Large intestine (tissue), 3 donors: ENCODE measurements around the gene TMEM179. TPM values are rescaled to one million over a fixed set of nuclear protein-coding genes. Genes with fewer than 3 reads are reported as not detected.

ENCODE experiments used
- DNase-seq, 2 donors: peaks; one replicate each; pipeline versions ENCODE4 v3.0.0 to v3.0.0-alpha.2; 2013
- H3K27ac ChIP-seq: one replicate; pipeline ENCODE4 v1.5.1; 2013; ENCODE audit warnings: low read length
- H3K27me3 ChIP-seq: 2 replicates; pipeline ENCODE4 v1.6.1; 2013; ENCODE audit warnings: low read length; ENCODE audit not compliant: control insufficient read depth, insufficient read depth
- H3K36me3 ChIP-seq: 2 replicates; pipeline ENCODE4 v1.6.1; 2013; ENCODE audit warnings: low read length; ENCODE audit not compliant: control insufficient read depth, insufficient read depth
- H3K4me1 ChIP-seq: one replicate; pipeline ENCODE4 v1.6.1; 2013; ENCODE audit warnings: low read length; ENCODE audit not compliant: control insufficient read depth, insufficient read depth
- H3K4me3 ChIP-seq: one replicate; pipeline ENCODE4 v1.5.1; 2013; ENCODE audit warnings: low read length
- H3K9me3 ChIP-seq: one replicate; pipeline ENCODE4 v1.6.1; 2013; ENCODE audit warnings: mild to moderate bottlenecking, low read depth, low read length, moderate library complexity; ENCODE audit not compliant: control insufficient read depth
- WGBS: methylation state at CpG from one replicate; pipeline ENCODE4 v1.1.5; 2013; ENCODE audit warnings: low lambda C conversion rate; ENCODE audit not compliant: insufficient coverage; 5-methylcytosine and 5-hydroxymethylcytosine counted together
- polyA plus RNA-seq: library from polyadenylated mRNA; unstranded; fragments of 120-200 nt; gene quantifications from one replicate; pipeline ENCODE4 v1.2.1, GENCODE V29; 2013

TMEM179 gene
- polyA plus RNA-seq, 1 donor: 11.8 TPM

DNA sequence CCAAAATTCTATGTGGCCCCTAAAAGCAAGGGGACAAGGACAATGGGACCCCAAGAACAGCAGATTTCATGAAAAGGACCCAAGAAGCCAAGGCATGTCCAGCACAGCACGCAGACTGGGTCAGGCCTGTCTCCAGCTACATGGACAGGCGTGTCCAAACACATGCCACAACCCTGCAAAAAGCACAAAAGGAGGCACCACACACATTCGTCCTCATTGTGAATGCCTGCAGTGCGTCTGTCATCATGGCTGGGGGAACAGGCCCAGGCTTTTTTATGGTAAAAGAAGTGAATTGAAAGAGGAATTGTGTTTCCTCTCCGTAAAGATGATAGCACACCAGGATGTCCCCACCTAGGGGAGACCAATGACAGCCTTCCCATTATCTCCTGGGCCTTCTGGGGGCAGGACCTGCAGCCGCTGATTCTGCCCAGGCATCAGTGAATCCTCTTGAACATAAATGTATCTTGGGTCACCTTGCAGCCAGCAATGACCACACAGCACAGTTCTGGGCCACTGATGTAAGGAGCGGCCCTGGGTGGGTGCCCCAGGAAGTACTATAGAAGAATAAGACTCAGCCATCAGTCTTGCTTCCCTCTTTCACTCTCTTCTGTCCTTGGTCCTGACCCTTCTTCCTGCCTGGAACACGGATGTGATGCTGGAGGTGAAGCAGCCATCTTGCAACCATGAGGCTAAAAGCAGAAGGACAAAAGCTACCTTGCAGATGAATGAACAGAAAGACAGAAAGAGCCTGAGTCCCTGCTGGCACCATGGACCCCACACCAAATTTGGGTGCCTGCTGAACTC, 54.8 kb downstream of the TMEM179 start:
- peaks cover 3% of the 10 kb centered on the region for H3K4me1 ChIP-seq
- H3K27ac ChIP-seq: no peak overlapping the region
- WGBS: 90% methylated on average over 2 of the region's 8 CpGs
- no peaks in the 10 kb centered on the region for H3K9me3 ChIP-seq
- no peaks in the 10 kb centered on the region for H3K36me3 ChIP-seq
- H3K4me3 ChIP-seq: no peak overlapping the region
- no peak for DNase-seq
- peaks cover 14% of the 10 kb centered on the region for H3K27me3 ChIP-seq

- Histone ChIP-seq H3K27ac (no peak overlapping the region), H3K9me3 (no peaks in the 10 kb centered on the region), H3K36me3 (no peaks in the 10 kb centered on the region), H3K27me3 (peaks cover 18% of the 10 kb centered on the region), H3K4me1 (no peaks in the 10 kb centered on the region), H3K4me3 (no peak overlapping the region)
- no CpG with 5 or more reads among the region's 15 CpGs for WGBS
- DNase-seq: no peak
Measured at GRCh38 chr14:104548802-104549535, 55.6 kb downstream of the TMEM179 start.

DNA sequence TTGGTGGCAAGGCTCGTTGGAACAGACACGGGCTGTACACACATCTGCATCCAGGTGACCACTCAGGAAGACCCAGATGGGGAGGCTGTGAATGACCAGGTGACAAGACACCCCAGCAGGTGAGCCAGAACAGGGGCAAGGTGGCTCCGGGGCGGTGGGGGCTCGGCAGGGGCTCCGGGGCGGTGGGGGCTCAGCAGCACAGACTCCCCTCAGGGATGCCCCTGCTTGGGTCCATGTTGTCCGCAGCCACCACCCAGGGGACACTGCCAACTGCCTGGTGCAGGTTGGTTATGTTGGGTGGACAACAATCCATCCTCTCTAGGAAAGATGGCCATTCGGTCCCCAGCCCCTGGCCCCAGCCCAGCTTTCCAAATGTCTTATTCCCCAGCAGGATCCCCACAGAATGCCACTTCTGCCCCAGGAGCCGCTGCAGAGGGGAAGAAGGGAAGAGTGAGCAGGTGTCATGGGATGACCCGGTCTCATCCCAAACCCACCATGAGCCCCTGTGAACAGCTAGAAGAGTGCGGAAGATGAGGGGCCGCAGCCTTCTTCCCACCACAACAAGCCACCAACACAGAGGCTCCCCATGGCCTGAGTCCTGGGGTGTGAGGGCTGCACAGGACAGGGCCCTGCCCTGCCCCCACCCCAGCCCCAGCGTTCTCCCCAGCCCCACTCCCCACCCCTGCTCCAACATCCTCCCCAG, 56.4 kb downstream of the TMEM179 start:
- Histone ChIP-seq H3K4me1 (no peaks in the 10 kb centered on the region), H3K27ac (no peak overlapping the region), H3K9me3 (no peaks in the 10 kb centered on the region), H3K27me3 (peaks cover 18% of the 10 kb centered on the region), H3K4me3 (no peak overlapping the region), H3K36me3 (no peaks in the 10 kb centered on the region)
- WGBS: no CpG with 5 or more reads among the region's 14 CpGs
- no peak for DNase-seq

DNA sequence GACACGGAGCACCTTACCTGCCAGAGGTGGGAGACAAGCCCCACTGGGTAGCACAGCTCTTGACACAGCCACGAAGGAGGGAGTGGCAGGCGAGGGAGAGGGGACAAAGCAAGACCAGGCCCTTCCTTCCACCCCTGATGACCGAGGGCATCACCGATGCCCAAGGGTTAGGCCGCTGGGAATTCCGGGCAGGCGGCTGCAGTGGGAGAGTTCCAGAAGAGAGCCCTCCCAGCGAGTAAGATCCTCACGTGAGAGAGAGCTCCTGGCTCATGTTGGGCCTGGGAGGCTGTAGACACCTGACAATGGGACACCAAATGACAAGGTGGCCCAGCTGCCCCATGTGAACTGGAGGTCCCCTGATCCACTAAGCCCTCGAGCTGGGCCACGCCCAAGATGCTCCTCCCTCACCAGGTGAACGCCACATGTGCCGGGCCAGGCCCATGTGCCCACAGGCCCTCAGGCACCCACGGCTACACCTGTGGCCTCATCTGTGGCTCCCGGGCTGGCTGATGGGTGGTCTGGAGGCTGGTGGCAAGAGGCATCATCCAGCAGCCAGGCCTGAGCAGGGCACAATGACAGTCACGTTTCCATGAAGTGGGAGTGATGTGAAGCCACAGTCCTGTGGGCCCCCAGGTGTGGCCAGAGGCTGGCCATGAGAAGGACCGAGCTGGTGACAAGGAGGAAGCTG, 57.1 kb downstream of the TMEM179 start:
- H3K27ac ChIP-seq: no peak overlapping the region
- H3K9me3 ChIP-seq: no peaks in the 10 kb centered on the region
- DNase-seq: no peak
- 100% methylated on average over 1 of the region's 18 CpGs for WGBS
- H3K4me1 ChIP-seq: no peaks in the 10 kb centered on the region
- H3K4me3 ChIP-seq: no peak overlapping the region
- peaks cover 18% of the 10 kb centered on the region for H3K27me3 ChIP-seq
- H3K36me3 ChIP-seq: no peaks in the 10 kb centered on the region

- DNase-seq: no peak
- Histone ChIP-seq H3K36me3 (no peaks in the 10 kb centered on the region), H3K27me3 (peaks cover 18% of the 10 kb centered on the region), H3K4me3 (no peak overlapping the region), H3K4me1 (no peaks in the 10 kb centered on the region), H3K27ac (no peak overlapping the region), H3K9me3 (no peaks in the 10 kb centered on the region)
- WGBS: 94% methylated on average over 3 of the region's 19 CpGs
Measured at GRCh38 chr14:104546591-104547309, 57.8 kb downstream of the TMEM179 start.

GRCh38 chr14:104545942-104546501, 58.5 kb downstream of the TMEM179 start:
- Histone ChIP-seq H3K4me3 (no peak overlapping the region), H3K36me3 (no peaks in the 10 kb centered on the region), H3K27me3 (peaks cover 18% of the 10 kb centered on the region), H3K27ac (no peak overlapping the region), H3K9me3 (no peaks in the 10 kb centered on the region), H3K4me1 (no peaks in the 10 kb centered on the region)
- WGBS: no CpG with 5 or more reads among the region's 24 CpGs
- DNase-seq: no peak

- Histone ChIP-seq H3K27me3 (peaks cover 16% of the 10 kb centered on the region), H3K4me3 (no peak overlapping the region), H3K4me1 (no peaks in the 10 kb centered on the region), H3K36me3 (no peaks in the 10 kb centered on the region), H3K9me3 (no peaks in the 10 kb centered on the region), H3K27ac (no peak overlapping the region)
- no CpG with 5 or more reads among the region's 32 CpGs for WGBS
- DNase-seq: no peak
Measured at GRCh38 chr14:104545151-104545941, 59.2 kb downstream of the TMEM179 start.

- DNase-seq: no peak
- Histone ChIP-seq H3K9me3 (no peaks in the 10 kb centered on the region), H3K36me3 (no peaks in the 10 kb centered on the region), H3K27ac (no peak overlapping the region), H3K4me3 (no peak overlapping the region), H3K4me1 (no peaks in the 10 kb centered on the region), H3K27me3 (peaks cover 16% of the 10 kb centered on the region)
- no CpG with 5 or more reads among the region's 17 CpGs for WGBS
Measured at GRCh38 chr14:104544362-104544961, 60.1 kb downstream of the TMEM179 start.
